A549 (cell line): ENCODE results near the gene KLK12. TPM values are rescaled to one million over a fixed set of nuclear protein-coding genes. Genes with fewer than 3 reads are reported as not detected.

Experiments
- ATAC-seq, 2 experiments: fragments of 200-7000 bp in 1 of 2; fragments of >200 bp in 1 of 2; cut with Nextera tagmentation in 1 of 2; cut with Tn5 transposase in 1 of 2; 3 replicates each; pipeline versions ENCODE4 v1.8.0 to v1.9.1; 2018 to 2020; ENCODE audit warnings: mild to moderate bottlenecking in 1 of 2, moderate library complexity in 1 of 2
- CTCF ChIA-PET: fragments of 300-600 bp; sonication (Branson Sonifier 250); formaldehyde crosslinking; extraction: SDS; loops from one replicate; lab custom pipeline; 2021; ENCODE audit warnings: antibody characterized with exemption, inconsistent platforms; lab: Yijun Ruan, JAX
- POLR2A ChIA-PET: fragments of 350-600 bp; formaldehyde crosslinking; extraction: SDS; loops from one replicate; lab custom pipeline; 2021; ENCODE audit warnings: antibody characterized with exemption, inconsistent platforms; lab: Yijun Ruan, JAX
- DNase-seq, 2 experiments: peaks; one replicate each; pipeline versions ENCODE4 v3.0.0 to v3.0.0-alpha.2; 2011 to 2016; ENCODE audit warnings: low read depth in 1 of 2, low spot score in 1 of 2
- FAIRE-seq: peaks from 2 replicates; lab custom pipeline; 2011; peaks lifted over from hg19 to GRCh38; lab: Jason Lieb, UNC
- H3K27ac ChIP-seq, 2 experiments: fragments of >200 bp; sonication (Bioruptor Twin); formaldehyde crosslinking; 3 replicates each; pipeline ENCODE4 v1.5.1; 2016 to 2017
- H3K4me1 ChIP-seq: fragments of >200 bp; sonication (Bioruptor Twin); formaldehyde crosslinking; 3 replicates; pipeline ENCODE4 v1.6.1; 2016
- H3K4me2 ChIP-seq: fragments of >200 bp; sonication (Bioruptor Twin); formaldehyde crosslinking; 3 replicates; pipeline ENCODE4 v1.6.1; 2016
- H3K4me3 ChIP-seq: fragments of >200 bp; sonication (Bioruptor Twin); formaldehyde crosslinking; 3 replicates; pipeline ENCODE4 v1.5.1; 2016
- H3K9me3 ChIP-seq: fragments of >200 bp; sonication (Bioruptor Twin); formaldehyde crosslinking; 3 replicates; pipeline ENCODE4 v1.6.1; 2016
- E2F6 ChIP-seq: IDR thresholded peaks from 2 replicates; pipeline ENCODE4 v1.6.1; 2012; ENCODE audit warnings: low read depth, borderline replicate concordance
- EHF ChIP-seq: fragments of 250-450 bp; sonication (Bioruptor Pico); IDR thresholded peaks from 2 replicates; pipeline ENCODE4 v1.5.0; 2020; ENCODE audit warnings: mild to moderate bottlenecking
- FOSB ChIP-seq: fragments of 250-450 bp; sonication (Bioruptor Pico); IDR thresholded peaks from 2 replicates; pipeline ENCODE4 v1.5.0; 2020; ENCODE audit warnings: mild to moderate bottlenecking, moderate library complexity
- HOXB13 ChIP-seq: fragments of 250-450 bp; sonication (Bioruptor Pico); IDR thresholded peaks from 2 replicates; pipeline ENCODE4 v1.5.0; 2020; ENCODE audit warnings: low read depth, mild to moderate bottlenecking, moderate library complexity
- NFE2L2 ChIP-seq: fragments of 150-350 bp; conservative IDR thresholded peaks from 2 replicates; pipeline ENCODE4 v1.6.1; 2014; ENCODE audit warnings: low read length
- POLR2AphosphoS2 ChIP-seq: conservative IDR thresholded peaks from 2 replicates; pipeline ENCODE4 v1.6.1; 2012; ENCODE audit warnings: low read length, improper control_type of control experiment, inconsistent platforms
- RARB ChIP-seq: fragments of 250-450 bp; sonication (Bioruptor Pico); IDR thresholded peaks from 2 replicates; pipeline ENCODE4 v1.8.0; 2021; ENCODE audit warnings: mild to moderate bottlenecking, moderate library complexity
- RNF2 ChIP-seq: fragments of 200-600 bp; sonication (generic); IDR thresholded peaks from 2 replicates; pipeline ENCODE4 v1.6.1; 2016; ENCODE audit warnings: low read depth, mild to moderate bottlenecking, antibody characterized with exemption, moderate library complexity, borderline replicate concordance
- SMC3 ChIP-seq: fragments of >200 bp; sonication (Bioruptor Twin); formaldehyde crosslinking; IDR thresholded peaks from 3 replicates; pipeline ENCODE4 v1.6.1; 2018; ENCODE audit warnings: inconsistent platforms
- TFCP2L1 ChIP-seq: fragments of 250-450 bp; sonication (Bioruptor Pico); IDR thresholded peaks from 2 replicates; pipeline ENCODE4 v1.5.0; 2021; ENCODE audit warnings: mild to moderate bottlenecking
- ZSCAN20 ChIP-seq: fragments of 250-450 bp; sonication (Bioruptor Pico); IDR thresholded peaks from 2 replicates; pipeline ENCODE4 v1.8.0; 2022; ENCODE audit warnings: mild to moderate bottlenecking, moderate library complexity
- WGBS: methylation state at CpG from one replicate; pipeline ENCODE4 v1.1.6; 2017; ENCODE audit errors: missing lambda C conversion rate; 5-methylcytosine and 5-hydroxymethylcytosine counted together
- polyA plus RNA-seq, 4 experiments: library from polyadenylated mRNA; depleted of rRNA in 3 of 4; stranded (reverse); fragments of >200 nt; fragmentation: RNase III in 1 of 4; extraction: RNeasy Plus Mini Kit Qiagen cat#74134 plus additional on column Dnase treatment in 1 of 4; gene quantifications; 2 replicates in 3 of 4; 3 replicates in 1 of 4; pipeline ENCODE4 v1.2.3, GENCODE V29; 2011 to 2017
- TF ChIP-seq, protein P1 (sequence below): fragments of 250-450 bp; sonication (Bioruptor Pico); IDR thresholded peaks from 2 replicates; pipeline ENCODE4 v1.5.0; 2021; ENCODE audit warnings: mild to moderate bottlenecking, moderate library complexity, borderline replicate concordance
- TF ChIP-seq, protein P2 (sequence below): fragments of 200-600 bp; sonication (generic); IDR thresholded peaks from 2 replicates; pipeline ENCODE4 v1.6.1; 2016; ENCODE audit warnings: antibody characterized with exemption, mild to moderate bottlenecking, moderate library complexity

KLK12 gene
- polyA plus RNA-seq, 2 of the 4 experiments (the other 2 are of a cell fraction) = not detected

DNA sequence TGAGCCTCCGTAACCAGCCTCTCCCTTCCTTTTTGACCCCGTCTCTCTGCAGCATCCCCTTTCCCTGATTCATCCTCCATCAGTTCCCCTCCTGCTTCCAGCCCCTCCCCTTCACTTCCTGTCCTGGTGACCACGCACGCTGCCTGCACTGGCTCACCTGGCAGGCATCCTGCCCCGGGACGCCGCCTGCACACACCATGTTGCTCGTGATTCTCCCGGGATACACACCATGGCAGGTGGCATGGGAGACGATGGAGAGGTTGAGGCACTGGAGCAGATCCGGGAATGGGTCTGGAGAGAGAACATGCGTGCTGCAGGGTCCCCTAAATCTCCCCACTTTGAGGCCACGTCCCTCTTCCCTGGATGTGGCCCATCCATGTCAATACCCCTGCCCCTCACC lies 4.2 kb downstream of the KLK12 start:
- no peaks in the 10 kb centered on the region for H3K4me1 ChIP-seq
- 50% methylated on average over 12 of the region's 13 CpGs for whole genome bisulfite sequencing
- H3K4me3 ChIP-seq = no peak overlapping the region
- no peak for FAIRE-seq
- no peak for ATAC-seq
- TF ChIP-seq, protein P1, sequence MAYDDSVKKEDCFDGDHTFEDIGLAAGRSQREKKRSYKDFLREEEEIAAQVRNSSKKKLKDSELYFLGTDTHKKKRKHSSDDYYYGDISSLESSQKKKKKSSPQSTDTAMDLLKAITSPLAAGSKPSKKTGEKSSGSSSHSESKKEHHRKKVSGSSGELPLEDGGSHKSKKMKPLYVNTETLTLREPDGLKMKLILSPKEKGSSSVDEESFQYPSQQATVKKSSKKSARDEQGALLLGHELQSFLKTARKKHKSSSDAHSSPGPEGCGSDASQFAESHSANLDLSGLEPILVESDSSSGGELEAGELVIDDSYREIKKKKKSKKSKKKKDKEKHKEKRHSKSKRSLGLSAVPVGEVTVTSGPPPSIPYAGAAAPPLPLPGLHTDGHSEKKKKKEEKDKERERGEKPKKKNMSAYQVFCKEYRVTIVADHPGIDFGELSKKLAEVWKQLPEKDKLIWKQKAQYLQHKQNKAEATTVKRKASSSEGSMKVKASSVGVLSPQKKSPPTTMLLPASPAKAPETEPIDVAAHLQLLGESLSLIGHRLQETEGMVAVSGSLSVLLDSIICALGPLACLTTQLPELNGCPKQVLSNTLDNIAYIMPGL (CRISPR knock-in tag) = no peak
- TF ChIP-seq POLR2AphosphoS2 (no peak), HOXB13 (CRISPR knock-in tag) (no peak), FOSB (CRISPR knock-in tag) (no peak), SMC3 (no peak), RNF2 (no peak), E2F6 (no peak), NFE2L2 (no peak)
- TF ChIP-seq, protein P2, sequence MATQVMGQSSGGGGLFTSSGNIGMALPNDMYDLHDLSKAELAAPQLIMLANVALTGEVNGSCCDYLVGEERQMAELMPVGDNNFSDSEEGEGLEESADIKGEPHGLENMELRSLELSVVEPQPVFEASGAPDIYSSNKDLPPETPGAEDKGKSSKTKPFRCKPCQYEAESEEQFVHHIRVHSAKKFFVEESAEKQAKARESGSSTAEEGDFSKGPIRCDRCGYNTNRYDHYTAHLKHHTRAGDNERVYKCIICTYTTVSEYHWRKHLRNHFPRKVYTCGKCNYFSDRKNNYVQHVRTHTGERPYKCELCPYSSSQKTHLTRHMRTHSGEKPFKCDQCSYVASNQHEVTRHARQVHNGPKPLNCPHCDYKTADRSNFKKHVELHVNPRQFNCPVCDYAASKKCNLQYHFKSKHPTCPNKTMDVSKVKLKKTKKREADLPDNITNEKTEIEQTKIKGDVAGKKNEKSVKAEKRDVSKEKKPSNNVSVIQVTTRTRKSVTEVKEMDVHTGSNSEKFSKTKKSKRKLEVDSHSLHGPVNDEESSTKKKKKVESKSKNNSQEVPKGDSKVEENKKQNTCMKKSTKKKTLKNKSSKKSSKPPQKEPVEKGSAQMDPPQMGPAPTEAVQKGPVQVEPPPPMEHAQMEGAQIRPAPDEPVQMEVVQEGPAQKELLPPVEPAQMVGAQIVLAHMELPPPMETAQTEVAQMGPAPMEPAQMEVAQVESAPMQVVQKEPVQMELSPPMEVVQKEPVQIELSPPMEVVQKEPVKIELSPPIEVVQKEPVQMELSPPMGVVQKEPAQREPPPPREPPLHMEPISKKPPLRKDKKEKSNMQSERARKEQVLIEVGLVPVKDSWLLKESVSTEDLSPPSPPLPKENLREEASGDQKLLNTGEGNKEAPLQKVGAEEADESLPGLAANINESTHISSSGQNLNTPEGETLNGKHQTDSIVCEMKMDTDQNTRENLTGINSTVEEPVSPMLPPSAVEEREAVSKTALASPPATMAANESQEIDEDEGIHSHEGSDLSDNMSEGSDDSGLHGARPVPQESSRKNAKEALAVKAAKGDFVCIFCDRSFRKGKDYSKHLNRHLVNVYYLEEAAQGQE = no peak
- CTCF ChIA-PET = interaction anchor here (2.4 to 3.0 kb wide), 2 partner anchors 10 to 14 kb away, joined by 9 to 14 read pairs; no protein-coding TSS in a partner anchor
- H3K27ac ChIP-seq = no peak overlapping the region
- H3K4me2 ChIP-seq = no peak overlapping the region
- no peaks in the 10 kb centered on the region for H3K9me3 ChIP-seq
- POLR2A ChIA-PET = no interaction called here
- no peak for DNase-seq

DNA sequence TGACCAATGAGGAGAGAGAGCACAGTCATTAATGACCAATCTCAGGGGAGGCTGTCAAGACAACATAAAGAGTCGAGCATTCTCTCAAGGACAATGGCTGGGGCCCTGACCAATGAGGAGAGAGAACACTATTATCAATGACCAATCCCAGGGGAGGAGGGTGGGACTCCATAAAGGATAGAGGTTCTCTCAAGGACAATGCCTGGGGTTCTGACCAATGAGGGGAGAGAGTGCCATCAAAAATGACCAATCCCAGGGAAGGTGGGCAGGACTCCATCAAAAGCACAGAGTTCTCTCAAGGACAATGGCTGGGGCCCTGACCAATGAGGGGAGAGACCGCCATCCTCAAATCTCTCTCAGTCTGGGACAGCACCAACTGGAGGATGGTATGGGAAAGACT lies 5.1 kb downstream of the KLK12 start:
- ChIA-PET POLR2A (no interaction called here), CTCF (interaction anchor here (3.0 kb wide), 1 partner anchor 13 kb away, joined by 14 read pairs; no protein-coding TSS in a partner anchor)
- no peak for FAIRE-seq

DNA sequence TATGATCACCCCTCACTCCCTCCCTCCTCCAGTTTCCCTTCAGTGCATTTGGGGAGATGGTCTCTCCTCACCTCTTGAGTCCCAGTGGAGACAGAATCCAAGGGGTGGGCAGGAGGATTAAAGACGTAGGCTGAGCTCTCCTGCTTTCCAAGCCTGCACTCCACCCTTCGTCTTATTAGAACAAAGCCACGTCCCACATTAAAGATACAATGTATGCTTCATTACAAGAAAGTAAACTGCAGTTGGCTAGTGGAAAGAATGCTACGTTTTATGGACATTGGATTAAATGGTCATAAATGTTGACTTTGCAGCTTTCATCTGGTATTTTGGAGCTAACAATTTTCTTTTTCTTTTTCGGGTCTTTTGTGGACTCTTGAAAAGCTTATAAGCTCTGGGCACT lies 6.9 kb downstream of the KLK12 start:
- H3K4me2 ChIP-seq = no peak overlapping the region
- TF ChIP-seq ZSCAN20 (CRISPR knock-in tag) (no peak), TFCP2L1 (no peak)
- no peaks in the 10 kb centered on the region for H3K9me3 ChIP-seq
- CTCF ChIA-PET = interaction anchor here (1.0 to 3.0 kb wide), 3 partner anchors 11 to 69 kb away, joined by 3 to 14 read pairs (median 4); no protein-coding TSS in a partner anchor
- H3K27ac ChIP-seq = no peak overlapping the region
- POLR2A ChIA-PET = no interaction called here
- ATAC-seq (no peak), FAIRE-seq (no peak), DNase-seq (no peak)
- H3K4me1 ChIP-seq = no peaks in the 10 kb centered on the region
- WGBS = 38% methylated on average over 5 of the region's 5 CpGs
- H3K4me3 ChIP-seq = no peak overlapping the region

More for the DNA sequence above, 5.1 kb downstream of the KLK12 start:
- H3K9me3 ChIP-seq = no peaks in the 10 kb centered on the region
- H3K4me1 ChIP-seq = no peaks in the 10 kb centered on the region
- no peak overlapping the region for H3K4me2 ChIP-seq
- DNase-seq = peak in 1 of 2 experiments; percentile 39
- H3K27ac ChIP-seq = no peak overlapping the region
- 46% methylated on average over 2 of the region's 2 CpGs for WGBS
- H3K4me3 ChIP-seq = no peak overlapping the region
- TF ChIP-seq RARB (CRISPR knock-in tag) (no peak), EHF (CRISPR knock-in tag) (no peak)
- peak in 1 of 2 experiments; percentile 46; a peak in 3 of 6 replicates for ATAC-seq
